GM10266 (cell line): ENCODE measurements around the gene CXorf49.
"Not testable (repeated sequence)": the region's sequence is repeated elsewhere in the genome, so short reads cannot be mapped to it uniquely, and the experiment has no call there.

Source experiments
- DNase-seq: peaks from one replicate; pipeline ENCODE4 v3.0.0; 2012; ENCODE audit errors: extremely low spot score

Gene CXorf49

GRCh38 chrX:71718185-71718584, at the start of gene CXorf49:
CXorf49 (minus strand) TSS chrX:71718285; CDS start chrX:71718151, 134 bp downstream.
- not testable (repeated sequence) for DNase-seq

GRCh38 chrX:71767134-71767533, 49.0 kb upstream of the CXorf49 start:
- not testable (repeated sequence) for DNase-seq

- DNase-seq: not testable (repeated sequence)
These were observed 47.5 kb upstream of the CXorf49 start for GRCh38 chrX:71765613-71766012.

GRCh38 chrX:71764832-71765231, 46.7 kb upstream of the CXorf49 start:
- DNase-seq: not testable (repeated sequence)

- not testable (repeated sequence) for DNase-seq
These were observed 45.0 kb upstream of the CXorf49 start, which contains the start of gene CXorf49B for GRCh38 chrX:71763049-71763448. CXorf49B (plus strand) TSS chrX:71763349; CDS start chrX:71763424, 75 bp downstream.

- not testable (repeated sequence) for DNase-seq
These were observed 42.7 kb upstream of the CXorf49 start for GRCh38 chrX:71760688-71761281.

- DNase-seq: not testable (repeated sequence)
These were observed 2.3 kb upstream of the CXorf49 start for GRCh38 chrX:71720289-71720886.

- DNase-seq: not testable (repeated sequence)
These were observed 1.1 kb upstream of the CXorf49 start for GRCh38 chrX:71719195-71719594.

- DNase-seq: not testable (repeated sequence)
These were observed 1.8 kb downstream of the CXorf49 start for GRCh38 chrX:71716323-71716722.

- not testable (repeated sequence) for DNase-seq
These were observed 2.5 kb downstream of the CXorf49 start for GRCh38 chrX:71715551-71715950.

GRCh38 chrX:71714064-71714463, 4.0 kb downstream of the CXorf49 start:
- DNase-seq: not testable (repeated sequence)

- DNase-seq: not testable (repeated sequence)
These were observed 15.2 kb downstream of the CXorf49 start for GRCh38 chrX:71702853-71703252.

GRCh38 chrX:71699023-71699344, 19.1 kb downstream of the CXorf49 start:
- DNase-seq: not testable (repeated sequence)

GRCh38 chrX:71698299-71699022, 19.6 kb downstream of the CXorf49 start:
- DNase-seq: not testable (repeated sequence)

- not testable (repeated sequence) for DNase-seq
These were observed 20.4 kb downstream of the CXorf49 start for GRCh38 chrX:71697466-71698298.

- DNase-seq: not testable (repeated sequence)
These were observed 21.2 kb downstream of the CXorf49 start for GRCh38 chrX:71696641-71697465.
